HG02763 (cell line): ENCODE data around the gene MAN1B1.
"Not testable (repeated sequence)": the region's sequence is repeated elsewhere in the genome, so short reads cannot be mapped to it uniquely, and the experiment has no call there.

Experiments used
- ATAC-seq: cut with Tn5 transposase; IDR thresholded peaks from one replicate; pipeline ENCODE4 v1.9.1; 2021; ENCODE audit warnings: mild to moderate bottlenecking, moderate library complexity; ENCODE audit not compliant: unreplicated experiment

Gene MAN1B1

DNA sequence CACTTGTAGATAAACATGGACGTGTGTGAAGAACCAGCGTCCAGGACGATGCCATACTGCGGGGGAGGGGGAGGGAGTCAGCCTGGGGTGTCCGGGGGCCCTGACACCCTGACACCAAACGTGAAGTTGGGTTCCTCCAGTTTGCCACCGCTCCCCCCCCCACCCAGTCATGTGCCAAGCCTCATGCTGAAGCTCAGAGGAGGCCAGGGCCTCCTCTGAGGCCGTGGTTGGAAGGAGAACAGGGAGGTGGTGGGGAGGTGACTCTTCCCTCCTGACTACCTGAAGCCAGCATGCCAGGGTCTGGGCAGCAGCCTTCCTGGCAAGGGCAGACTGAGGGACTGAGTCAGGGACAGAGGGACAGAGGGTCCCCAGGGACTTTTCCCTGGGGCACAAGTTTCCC is 34.5 kb upstream of the MAN1B1 start:
- no peak for ATAC-seq

DNA sequence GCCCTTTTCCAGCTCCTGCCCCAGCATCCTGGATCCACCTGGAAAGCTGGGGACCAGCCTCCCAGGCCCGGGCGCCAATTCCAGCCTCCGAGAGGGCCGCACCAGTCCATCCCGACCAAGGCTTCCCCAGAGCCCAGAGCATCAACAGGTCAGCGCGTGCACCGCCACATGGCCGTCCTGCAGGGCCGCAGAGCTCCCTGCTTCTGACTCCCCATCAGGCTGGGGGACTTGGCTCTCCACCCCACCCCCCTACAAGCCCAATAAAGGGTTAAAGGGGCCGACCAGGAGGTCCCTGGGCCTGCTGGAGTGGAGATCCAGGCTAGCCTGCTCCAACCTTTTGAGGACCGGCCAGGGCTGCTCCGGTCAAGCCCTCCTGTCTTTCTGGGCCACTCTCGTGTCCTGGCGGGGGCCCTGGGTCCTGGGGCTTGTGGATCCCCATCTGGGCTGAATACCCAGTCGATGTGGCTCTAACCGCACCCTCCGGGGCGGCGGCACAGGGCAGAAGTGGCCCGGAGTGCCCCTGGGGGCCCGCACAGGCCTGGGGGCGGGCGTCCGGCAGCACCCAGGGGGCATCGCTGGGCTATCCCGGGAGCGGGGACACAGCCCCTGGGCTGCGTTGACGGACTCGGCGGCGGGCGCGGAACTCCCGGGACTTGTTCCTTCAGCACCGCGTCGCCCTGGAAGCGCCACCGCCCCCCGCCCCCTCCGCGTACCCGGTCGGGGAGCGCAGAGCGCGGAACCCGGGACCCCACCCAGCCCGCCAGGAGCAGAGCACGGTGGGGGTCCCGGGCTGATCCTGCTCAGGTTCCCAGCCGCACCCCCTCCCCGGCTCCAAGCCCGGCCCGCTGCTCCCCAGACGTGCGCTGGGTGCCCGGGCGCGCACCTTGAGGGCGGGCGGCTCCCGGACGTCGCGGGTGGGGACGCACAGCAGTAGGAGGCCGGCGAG is 33.5 kb upstream of the MAN1B1 start:
- ATAC-seq, result no peak

DNA sequence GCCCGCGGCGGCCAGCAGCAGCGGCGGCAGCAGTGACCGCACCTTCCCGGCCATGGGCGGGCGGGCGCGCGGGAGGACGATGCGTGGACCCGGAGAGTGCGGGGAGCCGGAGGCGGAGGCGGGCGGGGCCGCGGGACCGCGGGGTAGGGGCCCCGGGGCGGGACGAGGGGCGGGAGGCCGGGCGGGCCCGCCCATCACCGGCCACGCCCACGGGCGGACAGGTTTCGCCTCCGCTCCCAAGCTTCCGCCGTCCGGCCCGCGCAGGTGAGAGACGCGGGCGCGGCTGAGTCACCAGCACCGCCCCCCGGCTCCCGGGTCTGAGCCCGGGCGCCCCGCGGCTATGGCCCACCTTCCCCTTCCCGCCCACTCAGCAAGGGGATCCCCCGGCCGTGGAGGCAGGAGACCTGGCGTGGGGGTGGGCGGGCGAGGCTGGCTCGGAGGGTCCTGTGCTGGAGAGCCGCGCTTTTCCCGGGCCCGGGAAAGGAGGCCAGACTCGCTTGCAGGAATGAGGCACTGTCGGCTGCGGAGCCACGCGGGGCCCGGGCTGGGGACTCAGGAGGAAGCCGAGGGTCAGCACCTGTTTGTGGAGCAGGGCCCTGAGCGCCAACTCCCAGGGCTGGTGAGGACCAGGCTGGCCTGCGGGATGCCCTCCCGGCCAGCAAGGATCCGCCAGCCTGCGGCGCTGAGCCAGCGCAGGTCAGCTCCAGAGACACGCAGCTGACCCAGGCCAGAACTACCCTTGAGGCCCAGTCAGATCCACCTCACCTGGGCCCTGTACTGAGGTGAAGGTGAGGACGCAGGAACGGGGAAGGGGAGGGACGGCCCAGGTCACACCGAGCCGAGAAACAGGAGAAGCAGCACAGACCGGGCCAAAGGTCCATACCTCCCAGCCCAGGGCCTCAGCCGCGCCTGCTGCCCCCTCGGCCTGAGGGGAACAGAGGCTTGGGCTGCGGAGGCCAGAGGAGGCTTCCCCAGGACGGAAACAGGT is 32.5 kb upstream of the MAN1B1 start, which contains the start of gene ENTPD2:
ENTPD2 (minus strand) TSS at position 118 of the 988 bp plus-strand sequence; CDS start at position 54, 64 bp downstream.
- ATAC-seq, result no peak

DNA sequence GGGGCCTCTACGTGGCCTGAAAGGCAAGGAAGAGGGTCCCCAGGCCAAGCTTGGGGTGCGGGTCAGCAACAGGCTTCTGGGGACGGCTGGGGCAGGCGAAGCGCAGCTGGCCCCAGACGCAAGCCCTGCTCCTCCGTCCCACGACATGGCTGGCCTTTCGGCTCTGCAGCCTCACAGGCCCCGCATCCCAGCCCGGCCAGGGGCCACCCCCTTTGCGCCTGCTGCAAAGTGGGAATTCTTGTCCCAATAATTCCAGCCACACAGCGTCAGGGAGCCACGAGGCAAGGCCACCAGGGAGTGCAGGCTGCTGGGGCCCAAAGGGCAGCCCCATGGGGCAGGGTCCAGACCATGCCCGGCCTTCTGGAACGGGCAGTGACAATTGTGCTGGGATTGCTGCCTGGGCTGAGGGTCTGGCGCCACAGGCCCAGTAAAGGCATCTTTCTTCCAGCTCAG is 31.8 kb upstream of the MAN1B1 start:
- no peak for ATAC-seq

DNA sequence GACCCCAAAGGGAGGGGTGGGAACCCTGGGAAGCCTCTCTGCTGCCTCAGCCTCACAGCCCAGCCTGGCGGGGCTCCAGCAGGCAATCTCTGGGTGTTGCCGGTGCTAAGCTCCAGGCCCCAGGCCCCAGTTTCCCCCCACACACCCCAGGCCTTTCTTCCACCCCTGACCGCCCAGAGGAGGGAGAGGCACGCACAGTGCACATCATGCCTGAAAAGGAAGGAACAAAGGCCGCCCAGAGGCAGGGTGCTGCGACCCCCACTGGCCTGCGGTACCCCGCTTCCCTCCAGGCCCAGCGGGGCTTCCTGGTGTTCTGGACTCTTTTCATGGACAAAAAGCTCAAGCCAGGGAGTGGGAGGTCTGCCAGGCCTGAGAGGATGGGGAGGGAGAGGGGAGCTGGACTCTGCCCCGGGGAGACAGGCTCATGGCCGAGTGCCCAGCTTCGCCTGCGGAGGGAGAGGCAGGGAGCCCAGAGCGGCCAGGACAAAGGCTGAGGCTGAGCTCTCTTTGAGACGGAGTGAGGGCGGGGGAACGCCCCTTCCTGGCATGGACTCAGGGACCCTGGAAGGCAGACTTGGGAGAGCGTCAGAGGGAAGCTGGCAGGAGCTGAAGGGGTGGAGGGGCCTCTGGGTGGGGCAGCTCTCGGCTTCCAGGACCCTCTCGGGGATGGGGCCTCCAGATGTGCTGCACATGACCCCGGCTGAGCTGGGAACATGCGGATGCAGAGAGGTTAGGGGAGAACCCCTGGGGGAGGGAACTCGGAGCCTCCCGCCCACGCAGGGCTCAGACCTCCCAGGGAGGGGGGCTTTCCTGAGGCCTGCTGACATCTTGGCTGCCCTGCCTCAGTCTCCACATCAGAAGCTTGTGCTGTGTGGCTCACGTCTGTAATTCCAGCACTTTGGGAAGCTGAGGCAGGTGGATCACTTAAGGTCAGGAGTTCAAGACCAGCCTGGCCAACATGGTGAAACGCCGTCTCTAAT is 31.1 kb upstream of the MAN1B1 start:
- ATAC-seq, result no peak

DNA sequence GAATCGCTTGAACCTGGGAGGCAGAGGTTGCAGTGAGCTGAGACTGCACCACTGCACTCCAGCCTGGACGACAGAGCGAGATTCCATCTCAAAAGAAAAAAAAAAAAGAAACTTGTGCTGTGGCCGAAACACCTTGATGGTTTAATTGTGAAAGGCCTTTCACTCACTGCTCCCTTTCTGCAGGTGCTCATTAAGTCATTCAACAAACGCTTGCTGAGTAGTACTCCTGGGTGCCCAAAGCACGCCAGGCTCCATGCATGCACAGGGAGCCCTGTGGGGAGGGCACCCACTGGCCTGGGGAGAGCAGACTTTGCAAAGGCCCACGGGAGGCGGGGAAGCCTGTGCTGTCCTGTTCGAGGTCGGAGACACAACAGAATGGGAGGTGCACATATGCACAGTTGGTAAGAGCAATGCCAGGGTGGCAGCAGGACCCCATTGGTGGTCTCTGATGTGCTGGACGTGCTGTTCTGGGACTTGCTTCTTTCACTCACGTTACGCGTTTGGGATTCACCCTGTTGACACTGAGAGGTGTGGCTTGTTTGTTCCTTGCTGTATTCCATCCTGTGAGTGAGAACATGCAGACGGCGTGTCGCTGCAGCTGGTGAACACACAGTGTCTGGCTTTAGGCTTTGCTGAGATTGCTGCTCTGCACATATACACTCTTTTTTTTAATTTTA is 29.9 kb upstream of the MAN1B1 start:
- no peak for ATAC-seq

DNA sequence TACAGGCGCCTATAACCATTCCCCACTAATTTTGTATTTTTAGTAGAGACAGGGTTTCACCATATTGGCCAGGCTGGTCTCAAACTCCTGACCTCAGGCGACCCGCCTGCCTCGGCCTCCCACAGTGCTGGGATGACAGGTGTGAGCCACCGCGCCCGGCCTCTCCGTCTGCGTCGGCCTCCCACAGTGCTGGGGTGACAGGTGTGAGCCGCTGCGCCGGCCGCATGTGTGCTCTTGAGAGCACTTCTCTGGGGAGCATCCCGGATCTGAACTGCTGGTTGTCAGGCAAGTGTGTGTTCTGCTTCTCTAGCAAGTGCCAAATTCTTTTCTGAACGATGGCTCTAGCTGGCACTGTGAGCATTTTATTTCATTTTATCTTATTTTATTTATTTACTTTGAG is 29.2 kb upstream of the MAN1B1 start:
- ATAC-seq, result no peak

DNA sequence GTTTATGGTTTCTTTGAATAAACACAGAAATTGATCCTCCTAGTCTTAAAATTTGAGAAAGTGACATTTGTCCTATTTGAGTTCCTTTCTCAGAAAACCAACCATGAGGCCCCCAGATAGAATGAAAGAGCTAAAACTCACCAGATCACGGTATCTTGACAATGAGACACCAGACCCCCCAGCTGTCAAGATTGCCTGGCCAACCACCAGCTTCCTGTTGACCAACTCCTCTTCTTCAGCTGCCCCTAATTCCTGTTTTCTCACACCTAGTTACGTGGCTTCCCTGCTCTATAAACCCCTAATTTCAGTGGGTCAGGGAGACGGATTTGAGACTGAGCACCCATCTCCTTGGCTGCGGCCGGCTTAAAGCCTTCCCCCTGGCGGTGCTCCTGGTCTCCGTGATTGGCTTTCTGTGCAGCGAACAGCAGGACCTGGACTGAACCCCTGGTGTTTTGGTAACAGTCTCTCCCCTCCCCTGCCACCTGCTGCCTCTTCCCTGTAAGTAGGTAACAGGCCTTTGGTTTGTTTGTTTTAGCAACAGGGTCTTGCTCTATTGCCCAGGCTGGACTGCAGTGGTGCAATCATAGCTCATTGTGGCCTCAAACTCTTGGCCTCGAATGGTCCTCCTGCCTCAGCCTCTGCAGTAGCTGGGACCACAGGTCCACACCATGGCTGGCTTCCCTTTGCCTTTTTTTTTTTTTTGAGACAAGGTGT is 28.1 kb upstream of the MAN1B1 start:
- ATAC-seq, result no peak

DNA sequence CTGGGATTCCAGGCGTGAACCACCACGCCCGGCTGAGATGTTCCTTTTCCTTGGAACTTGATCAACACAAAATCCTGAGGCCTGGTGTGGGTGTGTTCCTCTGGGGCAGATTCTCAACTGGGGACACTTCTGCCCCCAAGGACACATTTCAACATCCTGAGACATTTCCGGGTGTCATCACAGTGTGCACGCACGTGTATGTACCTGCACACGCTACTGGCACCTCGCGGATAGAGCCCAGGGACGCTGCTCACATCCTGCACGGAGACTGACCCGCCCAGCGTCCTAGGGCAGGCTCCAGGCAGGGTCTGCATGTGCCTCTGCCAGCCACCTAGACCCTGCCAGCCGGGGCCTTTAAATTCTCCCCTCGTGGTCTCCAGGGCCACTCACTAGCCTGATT is 24.4 kb upstream of the MAN1B1 start:
- ATAC-seq, result no peak

DNA sequence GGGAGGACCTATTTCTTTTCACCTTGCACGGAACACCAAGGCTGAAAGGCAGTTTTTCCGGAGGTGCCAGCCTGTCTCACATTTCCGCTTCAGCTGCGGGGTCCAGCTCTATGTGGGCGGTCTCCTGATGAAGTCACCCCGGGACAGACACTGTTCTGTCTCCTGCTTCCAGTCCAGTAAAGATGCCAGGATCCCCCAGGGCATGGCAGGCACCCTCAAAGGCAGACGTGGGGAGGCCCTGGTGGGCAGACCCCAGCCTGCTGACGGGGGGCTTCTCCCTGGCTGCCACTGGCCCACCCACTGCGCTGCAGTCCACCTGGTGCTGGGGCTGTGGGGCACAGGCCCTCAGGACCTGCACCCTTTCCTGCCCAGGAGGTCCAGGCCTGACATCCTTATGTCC is 24.0 kb upstream of the MAN1B1 start:
- ATAC-seq, result not testable (repeated sequence)

DNA sequence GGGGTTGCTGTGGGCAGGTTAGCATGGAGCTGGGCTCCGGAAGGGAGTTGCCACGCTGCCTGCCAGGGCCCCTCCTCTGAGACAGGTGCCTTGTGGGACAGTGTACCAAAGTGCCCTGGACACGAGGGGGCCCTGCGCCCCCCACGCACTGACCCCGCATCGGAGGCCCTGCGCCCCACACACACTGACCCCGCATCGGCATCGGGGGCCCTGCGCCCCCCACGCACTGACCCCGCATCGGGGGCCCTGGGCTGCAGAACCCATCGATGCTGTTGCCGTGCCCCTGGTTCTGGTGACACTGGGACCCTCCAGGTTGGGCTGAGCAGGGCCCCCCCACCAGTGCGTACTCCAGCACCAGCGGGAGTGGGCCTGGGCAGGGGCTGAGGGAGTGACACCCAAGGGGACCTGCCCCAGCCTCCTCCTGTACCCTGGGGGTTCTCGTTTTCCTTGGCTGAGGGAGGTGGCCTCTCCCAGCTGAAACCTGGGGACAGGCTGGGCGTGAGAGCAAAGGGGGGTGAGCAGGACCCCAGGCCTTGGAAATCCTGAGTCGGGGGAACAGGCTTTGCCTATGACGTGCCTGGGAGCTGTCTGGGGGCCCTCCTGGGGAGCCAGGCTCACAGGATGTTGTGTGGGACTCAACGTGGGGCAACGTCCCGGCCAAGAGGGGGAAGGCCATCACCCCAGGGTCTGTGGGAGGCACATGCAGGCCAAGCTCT is 23.3 kb upstream of the MAN1B1 start:
- no peak for ATAC-seq

DNA sequence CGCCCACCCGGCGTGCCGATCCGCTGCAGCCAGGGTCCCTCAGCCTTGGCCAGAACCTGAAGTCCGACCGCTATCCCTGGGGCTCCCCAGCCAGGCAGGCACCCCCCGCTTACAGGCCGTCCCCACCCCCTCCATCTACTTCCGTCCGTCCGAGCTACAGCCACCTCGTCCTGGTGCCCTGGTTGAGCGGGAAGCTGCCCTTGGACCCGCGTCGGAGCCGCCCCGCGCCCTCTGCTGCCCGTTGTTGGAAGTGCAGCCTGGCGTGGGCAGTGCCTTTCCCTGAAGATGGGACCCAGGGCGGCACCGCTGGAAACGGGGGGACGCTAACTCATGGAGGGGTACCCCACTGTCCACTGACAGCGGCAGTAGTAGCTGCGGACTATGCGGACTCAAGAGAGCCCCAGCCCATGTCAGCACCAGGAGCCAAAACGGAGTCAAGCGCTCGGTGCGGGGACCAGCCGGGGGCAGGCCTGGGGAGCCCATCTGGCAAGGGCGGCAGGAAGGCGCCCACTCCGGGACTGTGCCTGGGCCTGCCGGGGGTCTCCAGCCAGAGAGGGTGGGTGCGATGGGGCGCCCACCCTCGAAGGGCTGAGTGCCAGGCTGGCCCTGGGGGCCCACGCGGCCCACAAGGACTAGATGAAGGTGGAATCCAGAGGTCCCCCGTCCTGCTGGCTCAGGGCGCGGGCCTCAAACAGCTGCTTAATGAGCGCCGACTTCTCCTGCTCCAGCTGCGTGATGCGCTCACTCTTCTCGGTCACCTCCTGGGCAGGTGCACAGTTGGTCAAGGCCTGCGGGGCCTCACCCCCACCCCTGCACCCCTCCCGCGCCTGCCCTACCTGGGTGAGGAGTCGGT is 22.5 kb upstream of the MAN1B1 start:
- ATAC-seq, result no peak

DNA sequence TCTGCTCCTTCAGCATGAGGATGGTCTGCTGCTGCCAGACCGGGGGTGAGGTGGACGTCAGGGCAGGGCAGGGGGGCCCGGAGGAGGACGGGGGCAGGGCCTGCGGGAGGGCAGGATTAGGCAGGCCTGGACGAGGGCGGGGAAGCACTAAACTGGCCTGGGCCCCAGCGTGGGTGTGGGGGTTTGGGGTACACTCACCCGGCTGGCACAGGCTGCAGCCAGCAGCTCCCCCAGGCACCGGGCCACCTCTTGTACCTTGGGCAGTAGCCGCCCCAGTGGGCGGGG is 22.0 kb upstream of the MAN1B1 start:
- no peak for ATAC-seq

DNA sequence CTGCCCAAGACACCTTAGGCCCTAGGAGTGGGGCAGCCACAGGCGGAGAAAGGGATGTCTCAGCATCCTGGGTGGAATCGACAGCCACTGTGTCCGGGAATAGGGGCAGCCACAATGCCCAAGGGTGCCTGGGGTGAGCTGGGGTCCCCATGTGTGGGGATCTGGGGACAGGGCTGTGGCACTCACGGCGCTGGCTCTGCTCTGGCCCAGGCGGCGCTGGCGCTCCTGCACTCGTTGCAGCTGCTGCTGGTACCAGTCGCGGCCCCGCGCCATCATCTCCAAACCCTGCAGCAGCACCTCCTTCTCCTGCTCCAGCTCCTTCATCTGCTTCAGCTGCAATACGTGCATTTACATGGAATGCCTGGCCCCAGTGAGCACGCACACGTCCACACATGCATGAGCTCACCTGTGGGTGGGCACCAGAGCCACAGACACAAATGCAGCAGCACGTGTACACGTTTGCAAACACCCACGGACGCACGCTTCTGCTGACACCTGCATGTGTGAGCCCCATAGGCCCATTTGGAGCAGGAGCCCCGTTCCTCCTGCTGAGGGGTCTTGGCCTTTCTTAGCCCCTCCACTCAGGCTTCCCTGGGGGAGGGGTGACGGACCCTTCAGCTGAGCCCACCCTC is 21.3 kb upstream of the MAN1B1 start:
- no peak for ATAC-seq

DNA sequence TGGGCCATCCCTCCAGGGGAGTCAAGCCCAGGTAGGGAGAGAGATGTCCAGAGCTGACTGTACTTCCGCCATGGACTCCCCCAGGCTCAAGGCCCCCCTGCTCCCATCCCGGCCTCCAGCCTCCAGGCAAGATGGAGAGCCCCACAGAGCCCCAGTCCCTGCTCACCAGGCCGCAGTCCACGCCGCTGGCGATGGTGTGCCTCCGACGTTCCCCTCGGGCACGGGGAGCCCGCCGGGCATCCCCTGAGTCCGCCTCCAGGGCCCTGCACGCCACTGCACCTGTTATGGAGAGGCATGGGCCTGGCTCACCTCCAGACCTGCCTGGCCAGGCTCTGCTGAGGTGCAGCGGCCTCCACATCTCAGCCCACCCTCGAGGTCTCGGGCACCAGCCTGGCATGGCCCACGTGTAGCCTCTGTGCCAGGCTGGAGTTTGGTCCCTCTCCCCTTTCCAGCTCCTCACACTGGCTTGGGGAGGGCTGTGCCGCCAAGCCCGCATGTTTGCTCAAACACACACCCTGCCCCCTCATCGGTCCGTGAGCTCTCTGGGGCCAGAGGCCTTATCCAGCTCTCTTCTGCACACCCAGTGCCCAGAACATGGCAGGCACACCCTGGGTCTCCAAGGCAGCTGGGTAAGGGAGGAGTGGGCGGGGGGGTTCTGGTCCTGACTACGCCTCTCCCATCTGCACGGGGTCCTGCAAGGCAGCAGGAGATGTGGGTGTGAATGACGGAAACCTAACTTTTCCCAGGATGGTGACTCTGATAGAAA is 20.5 kb upstream of the MAN1B1 start:
- ATAC-seq, result no peak

DNA sequence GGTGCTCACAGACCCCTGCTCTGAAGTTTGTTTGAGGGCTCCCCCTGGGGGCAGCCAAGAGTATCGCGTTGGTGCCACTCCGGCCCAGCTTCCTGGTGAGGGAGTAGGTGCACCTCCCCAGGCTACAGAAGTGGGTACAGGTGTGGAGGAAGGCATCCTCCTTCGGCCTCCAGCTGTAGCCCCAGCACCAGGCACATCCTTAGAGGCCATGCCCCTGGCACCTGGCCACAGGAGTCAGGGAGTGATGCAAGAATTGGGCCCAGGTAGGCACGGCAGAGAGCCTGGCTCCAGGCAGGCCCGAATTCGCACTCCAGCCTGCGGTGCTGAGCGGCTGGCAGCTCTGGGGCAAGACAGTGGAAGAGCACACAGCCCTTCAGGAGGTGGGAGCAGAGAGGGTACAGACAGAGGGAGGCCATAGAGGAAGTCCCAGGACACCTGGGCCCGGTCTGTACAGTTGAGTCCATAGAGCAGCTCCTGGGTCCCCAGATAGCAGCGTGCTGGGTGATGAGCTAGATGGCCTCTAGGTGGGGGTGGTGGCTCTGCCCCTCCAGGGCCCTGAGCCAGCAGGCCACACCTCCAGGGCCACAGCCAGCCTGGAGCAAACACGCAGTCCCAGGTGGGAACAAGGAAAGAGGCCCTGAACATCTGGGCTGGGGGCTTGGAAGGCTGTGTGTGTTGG is 18.8 kb upstream of the MAN1B1 start:
- ATAC-seq, result peak; percentile 27
